Vagina (tissue), 2 donors: Measurements from ENCODE around the gene GID4. TPM values are rescaled to one million over a fixed set of nuclear protein-coding genes. Genes with fewer than 3 reads are reported as not detected.

Source experiments
- DNase-seq, 2 donors: peaks; one replicate each; pipeline ENCODE4 v3.0.0-alpha.2; 2017; ENCODE audit errors: extremely low spot score in 2 of 2
- H3K27ac ChIP-seq: fragments of 200-600 bp; sonication (generic); one replicate; pipeline ENCODE4 v1.5.1; 2019
- H3K27me3 ChIP-seq: fragments of 200-600 bp; sonication (generic); one replicate; pipeline ENCODE4 v1.5.1; 2019
- H3K36me3 ChIP-seq, 2 donors: fragments of 200-600 bp; sonication (generic); one replicate each; pipeline ENCODE4 v1.5.1; 2017 to 2019
- H3K4me1 ChIP-seq: fragments of 200-600 bp; sonication (generic); one replicate; pipeline ENCODE4 v1.5.1; 2019
- H3K4me3 ChIP-seq, 2 donors: fragments of 200-600 bp; sonication (generic); 1 replicate in 1 of 2; 2 replicates in 1 of 2; pipeline ENCODE4 v1.5.1; 2016 to 2019
- H3K9me3 ChIP-seq: fragments of 200-600 bp; sonication (generic); one replicate; pipeline ENCODE4 v1.5.1; 2019
- POLR2A ChIP-seq, 2 donors: fragments of 450-650 bp; IDR thresholded peaks; one replicate each; pipeline ENCODE4 v1.6.1; 2017; ENCODE audit warnings: antibody characterized with exemption in 2 of 2, mild to moderate bottlenecking in 2 of 2, moderate library complexity in 2 of 2
- POLR2AphosphoS5 ChIP-seq, 2 donors: sonication (generic); formaldehyde crosslinking; IDR thresholded peaks; one replicate each; pipeline ENCODE4 v1.9.0; 2017; ENCODE audit warnings: antibody characterized with exemption in 2 of 2, mild to moderate bottlenecking in 2 of 2, low read depth in 1 of 2; ENCODE audit not compliant: insufficient read depth in 1 of 2
- intact Hi-C: fragments of 100-400 bp; cut with DNase I; formaldehyde crosslinking; loops from one replicate; pipeline ENCODE4 v1.15.1; 2023
- total RNA-seq: library from RNA; depleted of rRNA; stranded (reverse); fragments of >200 nt; gene quantifications from one replicate; pipeline ENCODE4 v1.2.3, GENCODE V29; 2016
- TF ChIP-seq, protein P1 (sequence below), 3 experiments: fragments of 450-650 bp in 2 of 3; fragments of 200-600 bp in 1 of 3; sonication (generic) in 1 of 3; IDR thresholded peaks; one replicate each; pipeline ENCODE4 v1.5.1; 2017 to 2019; ENCODE audit warnings: antibody characterized with exemption in 3 of 3, mild to moderate bottlenecking in 2 of 3, moderate library complexity in 2 of 3

The GID4 gene
- total RNA-seq, 1 donor from 2014 or later, result 11.3 TPM

DNA sequence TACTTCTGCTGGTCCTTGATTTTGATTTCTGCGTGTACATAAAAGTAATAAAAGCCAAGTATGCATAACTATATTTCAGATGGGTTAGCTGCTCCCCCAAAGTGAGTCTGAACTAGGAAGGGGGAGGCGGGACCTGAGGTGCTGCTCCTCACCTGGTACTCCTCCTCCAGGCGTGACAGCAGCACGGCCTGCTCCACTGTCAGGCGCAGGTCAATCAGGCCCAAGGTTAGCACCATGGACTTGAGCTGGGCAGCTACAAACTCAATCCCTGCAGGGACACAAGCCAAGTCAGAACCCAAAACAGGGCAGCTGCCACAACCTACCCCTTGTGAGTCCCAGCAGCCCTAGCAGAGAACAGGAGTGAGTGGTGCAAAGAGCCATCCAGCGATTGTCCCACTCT, 18.2 kb upstream of the GID4 start:
- TF ChIP-seq, protein P1, sequence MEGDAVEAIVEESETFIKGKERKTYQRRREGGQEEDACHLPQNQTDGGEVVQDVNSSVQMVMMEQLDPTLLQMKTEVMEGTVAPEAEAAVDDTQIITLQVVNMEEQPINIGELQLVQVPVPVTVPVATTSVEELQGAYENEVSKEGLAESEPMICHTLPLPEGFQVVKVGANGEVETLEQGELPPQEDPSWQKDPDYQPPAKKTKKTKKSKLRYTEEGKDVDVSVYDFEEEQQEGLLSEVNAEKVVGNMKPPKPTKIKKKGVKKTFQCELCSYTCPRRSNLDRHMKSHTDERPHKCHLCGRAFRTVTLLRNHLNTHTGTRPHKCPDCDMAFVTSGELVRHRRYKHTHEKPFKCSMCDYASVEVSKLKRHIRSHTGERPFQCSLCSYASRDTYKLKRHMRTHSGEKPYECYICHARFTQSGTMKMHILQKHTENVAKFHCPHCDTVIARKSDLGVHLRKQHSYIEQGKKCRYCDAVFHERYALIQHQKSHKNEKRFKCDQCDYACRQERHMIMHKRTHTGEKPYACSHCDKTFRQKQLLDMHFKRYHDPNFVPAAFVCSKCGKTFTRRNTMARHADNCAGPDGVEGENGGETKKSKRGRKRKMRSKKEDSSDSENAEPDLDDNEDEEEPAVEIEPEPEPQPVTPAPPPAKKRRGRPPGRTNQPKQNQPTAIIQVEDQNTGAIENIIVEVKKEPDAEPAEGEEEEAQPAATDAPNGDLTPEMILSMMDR (IDR thresholded peaks at IDR 0.05), result no peak
- TF ChIP-seq POLR2A (IDR thresholded peaks at IDR 0.05) (no peak), POLR2AphosphoS5 (IDR thresholded peaks at IDR 0.05; ENCODE audit: insufficient read depth in 1 of 2, low read depth in 1 of 2) (no peak)
- H3K36me3 ChIP-seq, result peaks cover 0 to 15% of the 10 kb centered on the region in 2 donors
- H3K9me3 ChIP-seq, result no peaks in the 10 kb centered on the region
- DNase-seq, result no peak
- intact Hi-C loops, result no loop called here
- H3K4me3 ChIP-seq, result no peak overlapping the region
- no peak overlapping the region for H3K27ac ChIP-seq
- H3K27me3 ChIP-seq, result no peaks in the 10 kb centered on the region
- H3K4me1 ChIP-seq, result no peaks in the 10 kb centered on the region

DNA sequence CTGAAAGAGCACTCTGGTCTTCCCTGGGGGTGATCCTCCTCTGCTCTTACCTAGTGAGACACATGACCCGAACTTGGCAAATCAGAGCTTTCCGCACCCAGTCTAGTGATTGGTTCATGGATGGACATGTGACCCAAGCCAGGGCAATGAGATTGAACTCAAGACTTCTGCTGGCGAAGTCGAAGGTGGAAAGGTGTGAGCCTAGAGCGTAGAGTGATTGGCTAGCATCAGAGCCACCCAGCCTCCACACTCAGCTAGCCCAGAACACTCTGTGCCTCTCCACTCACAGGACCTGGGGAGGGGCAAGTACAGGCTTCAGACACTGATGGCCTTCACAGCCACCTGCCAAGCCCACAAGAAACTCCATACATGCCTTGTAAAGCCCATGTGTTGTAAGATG, 17.8 kb upstream of the GID4 start:
- no peak overlapping the region for H3K27ac ChIP-seq
- no peak overlapping the region for H3K4me3 ChIP-seq
- DNase-seq, result no peak
- intact Hi-C loops, result no loop called here
- no peaks in the 10 kb centered on the region for H3K4me1 ChIP-seq
- H3K27me3 ChIP-seq, result no peaks in the 10 kb centered on the region
- H3K36me3 ChIP-seq, result peaks cover 0 to 18% of the 10 kb centered on the region in 2 donors
- TF ChIP-seq POLR2AphosphoS5 (IDR thresholded peaks at IDR 0.05; ENCODE audit: insufficient read depth in 1 of 2, low read depth in 1 of 2) (no peak), POLR2A (IDR thresholded peaks at IDR 0.05) (no peak)
- TF ChIP-seq, protein P1 (IDR thresholded peaks at IDR 0.05), result no peak
- no peaks in the 10 kb centered on the region for H3K9me3 ChIP-seq

DNA sequence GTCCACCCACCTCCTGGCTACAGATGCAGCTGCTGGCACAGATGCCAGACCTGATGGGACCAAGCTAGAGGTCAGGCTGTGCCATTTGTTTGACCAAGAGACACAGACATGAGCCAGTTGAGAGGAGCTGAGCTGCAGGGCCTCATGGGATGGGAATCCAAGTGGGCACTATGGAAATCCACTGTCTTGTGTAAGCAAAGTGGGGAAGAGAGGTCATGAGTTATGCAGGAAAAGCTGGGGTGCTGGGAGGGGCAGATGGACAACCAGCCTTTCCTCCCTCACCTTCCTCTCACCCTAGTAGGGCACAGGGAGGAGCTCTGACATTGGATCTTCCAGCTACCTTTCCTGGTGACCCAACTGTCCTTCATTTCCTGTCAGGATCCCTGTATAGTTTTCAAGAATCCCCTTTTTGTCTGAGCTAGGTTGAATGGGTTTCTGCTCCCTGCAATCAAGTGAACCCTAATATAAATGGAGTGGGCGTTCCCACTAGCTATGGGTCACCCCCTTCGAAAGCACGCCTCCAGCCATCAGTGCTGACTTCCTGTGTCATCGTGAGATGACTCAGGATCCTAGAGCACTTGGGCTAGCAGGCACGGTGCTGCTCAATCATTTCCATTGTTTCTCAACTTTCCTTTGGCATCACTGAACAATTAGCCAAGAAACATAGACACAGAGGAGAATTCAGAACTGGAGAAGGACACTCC, 13.8 kb upstream of the GID4 start:
- TF ChIP-seq POLR2A (IDR thresholded peaks at IDR 0.05) (no peak), POLR2AphosphoS5 (IDR thresholded peaks at IDR 0.05; ENCODE audit: insufficient read depth in 1 of 2, low read depth in 1 of 2) (no peak)
- TF ChIP-seq, protein P1 (IDR thresholded peaks at IDR 0.05), result no peak
- Histone ChIP-seq H3K27me3 (no peaks in the 10 kb centered on the region), H3K36me3 (peaks cover 0 to 29% of the 10 kb centered on the region in 2 donors), H3K27ac (no peak overlapping the region), H3K9me3 (no peaks in the 10 kb centered on the region), H3K4me3 (no peak overlapping the region), H3K4me1 (no peaks in the 10 kb centered on the region)
- intact Hi-C loops, result no loop called here
- no peak for DNase-seq

DNA sequence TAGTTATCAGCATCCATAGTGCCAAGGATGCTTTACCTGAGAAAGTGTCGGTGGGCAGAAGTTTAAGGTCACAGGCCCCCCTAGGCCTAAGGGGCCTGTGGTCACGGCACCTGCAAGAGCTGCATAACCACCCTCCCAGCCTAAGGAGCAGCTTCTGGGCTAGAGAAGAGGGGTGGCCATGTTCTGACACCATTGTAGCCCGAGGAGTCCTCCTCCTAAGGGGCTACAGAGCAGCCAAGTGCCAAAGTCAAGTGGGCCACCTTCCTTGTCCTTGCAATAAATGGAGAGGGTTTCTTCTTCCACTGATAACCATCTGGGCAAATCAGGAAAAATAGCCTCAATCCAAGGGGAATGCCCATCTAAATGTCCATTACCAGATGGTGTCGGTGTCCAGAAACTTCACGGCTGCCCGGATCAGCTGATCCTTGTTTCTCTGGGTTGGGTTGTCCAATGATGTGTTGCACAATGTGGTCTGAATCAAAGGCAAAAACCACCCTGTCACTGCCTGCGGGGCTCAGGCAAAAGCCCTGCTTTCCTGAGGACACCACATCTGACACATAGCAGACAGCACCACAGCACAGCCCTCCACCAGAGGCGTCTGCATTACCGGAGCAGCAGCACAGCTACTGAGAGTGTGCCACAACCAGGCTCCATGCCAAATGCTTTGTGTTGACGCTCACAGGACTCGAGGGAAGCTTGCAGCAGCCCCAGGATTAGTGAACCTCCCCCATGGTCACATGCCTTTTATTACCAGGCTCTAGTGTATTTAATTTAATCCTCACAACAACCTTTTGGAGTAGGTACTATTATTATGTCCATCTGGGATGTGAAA, 13.0 kb upstream of the GID4 start:
- Histone ChIP-seq H3K27ac (no peak overlapping the region), H3K4me1 (no peaks in the 10 kb centered on the region), H3K27me3 (no peaks in the 10 kb centered on the region), H3K9me3 (no peaks in the 10 kb centered on the region), H3K36me3 (peaks cover 0 to 25% of the 10 kb centered on the region in 2 donors), H3K4me3 (no peak overlapping the region)
- DNase-seq, result no peak
- intact Hi-C loops, result no loop called here
- no peak for TF ChIP-seq POLR2AphosphoS5 (IDR thresholded peaks at IDR 0.05; ENCODE audit: insufficient read depth in 1 of 2, low read depth in 1 of 2)
- no peak for TF ChIP-seq POLR2A (IDR thresholded peaks at IDR 0.05)
- TF ChIP-seq, protein P1 (IDR thresholded peaks at IDR 0.05), result no peak

DNA sequence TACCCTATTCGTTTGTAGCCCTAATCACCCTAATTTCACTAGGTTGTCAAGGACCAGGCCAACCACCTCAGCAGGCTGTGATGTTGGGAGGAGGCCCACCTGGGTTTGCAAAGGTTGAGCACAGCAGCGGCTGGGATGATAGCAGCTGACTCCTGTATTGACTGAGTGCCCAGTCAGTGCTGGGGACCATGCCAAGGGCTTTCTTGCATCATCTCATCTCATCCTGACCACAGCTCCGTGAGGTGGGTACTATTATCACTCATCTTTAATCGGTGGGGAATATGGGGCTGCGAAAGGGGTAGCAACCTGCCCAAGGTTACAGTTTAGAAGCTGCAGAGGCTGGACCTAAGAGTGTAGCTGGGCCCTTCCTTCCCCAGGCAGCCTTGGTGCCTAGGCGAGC, 11.9 kb upstream of the GID4 start:
- Histone ChIP-seq H3K36me3 (peaks cover 0 to 18% of the 10 kb centered on the region in 2 donors), H3K9me3 (no peaks in the 10 kb centered on the region), H3K4me1 (no peaks in the 10 kb centered on the region), H3K27me3 (no peaks in the 10 kb centered on the region), H3K27ac (no peak overlapping the region), H3K4me3 (no peak overlapping the region)
- TF ChIP-seq, protein P1 (IDR thresholded peaks at IDR 0.05), result no peak
- no peak for TF ChIP-seq POLR2A (IDR thresholded peaks at IDR 0.05)
- DNase-seq, result no peak
- intact Hi-C loops, result no loop called here
